GM12864 (cell line): Measurements from ENCODE around the gene SGCD.

Experiments used
- DNase-seq: peaks from one replicate; pipeline ENCODE4 v3.0.0-alpha.2; 2011; ENCODE audit warnings: low read depth
- H3K4me3 ChIP-seq: 2 replicates; pipeline ENCODE4 v1.5.1; 2011; ENCODE audit warnings: mild to moderate bottlenecking, low read depth, low read length, control low read depth
- TF ChIP-seq, protein P1 (sequence below): IDR thresholded peaks from 2 replicates; pipeline ENCODE4 v1.5.1; 2011; ENCODE audit warnings: low read depth, mild to moderate bottlenecking, moderate library complexity, low read length, control low read depth, inconsistent platforms; ENCODE audit errors: missing control alignments

Gene SGCD

GRCh38 chr5:156459812-156460385, 132.9 kb downstream of the SGCD start:
- DNase-seq = no peak
- H3K4me3 ChIP-seq = no peak overlapping the region
- TF ChIP-seq, protein P1, sequence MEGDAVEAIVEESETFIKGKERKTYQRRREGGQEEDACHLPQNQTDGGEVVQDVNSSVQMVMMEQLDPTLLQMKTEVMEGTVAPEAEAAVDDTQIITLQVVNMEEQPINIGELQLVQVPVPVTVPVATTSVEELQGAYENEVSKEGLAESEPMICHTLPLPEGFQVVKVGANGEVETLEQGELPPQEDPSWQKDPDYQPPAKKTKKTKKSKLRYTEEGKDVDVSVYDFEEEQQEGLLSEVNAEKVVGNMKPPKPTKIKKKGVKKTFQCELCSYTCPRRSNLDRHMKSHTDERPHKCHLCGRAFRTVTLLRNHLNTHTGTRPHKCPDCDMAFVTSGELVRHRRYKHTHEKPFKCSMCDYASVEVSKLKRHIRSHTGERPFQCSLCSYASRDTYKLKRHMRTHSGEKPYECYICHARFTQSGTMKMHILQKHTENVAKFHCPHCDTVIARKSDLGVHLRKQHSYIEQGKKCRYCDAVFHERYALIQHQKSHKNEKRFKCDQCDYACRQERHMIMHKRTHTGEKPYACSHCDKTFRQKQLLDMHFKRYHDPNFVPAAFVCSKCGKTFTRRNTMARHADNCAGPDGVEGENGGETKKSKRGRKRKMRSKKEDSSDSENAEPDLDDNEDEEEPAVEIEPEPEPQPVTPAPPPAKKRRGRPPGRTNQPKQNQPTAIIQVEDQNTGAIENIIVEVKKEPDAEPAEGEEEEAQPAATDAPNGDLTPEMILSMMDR = no peak

DNA sequence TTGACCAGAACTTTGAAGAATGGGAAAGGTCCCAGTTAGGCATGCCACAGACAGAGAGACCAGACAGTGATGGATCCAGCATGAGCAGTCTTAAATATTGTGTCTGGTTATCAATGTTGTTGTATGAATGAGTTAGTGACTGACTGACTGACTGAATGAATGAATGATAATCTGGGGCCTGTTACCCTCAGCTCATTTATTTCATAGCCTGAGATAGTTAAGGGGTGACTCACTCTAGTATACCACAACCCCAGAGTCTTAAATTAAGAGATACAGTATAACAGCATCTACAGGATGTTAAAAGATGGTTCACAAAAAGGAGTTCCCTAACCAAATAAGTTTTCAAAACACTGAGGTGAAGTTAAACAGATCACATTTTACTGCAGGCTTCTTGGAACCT, 133.5 kb downstream of the SGCD start:
- no peak for DNase-seq
- TF ChIP-seq, protein P1 = no peak
- no peak overlapping the region for H3K4me3 ChIP-seq

- TF ChIP-seq, protein P1 = no peak
- DNase-seq = no peak
These were observed 139.9 kb downstream of the SGCD start for GRCh38 chr5:156466871-156467270.

DNA sequence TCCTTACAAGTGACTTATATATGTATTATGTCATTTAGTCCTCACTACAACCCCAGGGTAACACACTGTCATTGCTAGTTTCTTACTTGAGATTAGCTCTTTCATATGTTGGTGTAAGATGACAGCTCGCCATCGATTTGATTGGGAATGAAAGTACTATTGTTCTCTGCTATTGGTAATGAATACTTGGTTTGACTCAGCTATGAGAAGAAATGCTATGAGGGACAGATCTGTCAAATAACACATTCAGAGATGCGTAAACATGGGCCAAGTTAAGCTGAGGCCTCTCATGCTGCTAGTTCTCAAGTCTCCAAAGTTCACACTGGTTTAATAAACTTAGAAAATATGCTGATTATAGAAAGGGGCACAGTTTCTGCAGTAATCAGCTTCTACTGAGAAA, 142.7 kb downstream of the SGCD start:
- H3K4me3 ChIP-seq = no peak overlapping the region
- TF ChIP-seq, protein P1 = no peak
- no peak for DNase-seq

More at GRCh38 chr5:156466871-156467270, 139.9 kb downstream of the SGCD start:
- H3K4me3 ChIP-seq = no peak overlapping the region

- DNase-seq = no peak
- TF ChIP-seq, protein P1 = no peak
- no peak overlapping the region for H3K4me3 ChIP-seq
These were observed 144.9 kb downstream of the SGCD start for GRCh38 chr5:156471893-156472292.

- DNase-seq = no peak
- TF ChIP-seq, protein P1 = no peak
- H3K4me3 ChIP-seq = no peak overlapping the region
These were observed 146.4 kb downstream of the SGCD start for GRCh38 chr5:156473269-156473908.

- TF ChIP-seq, protein P1 = no peak
- no peak for DNase-seq
- no peak overlapping the region for H3K4me3 ChIP-seq
These were observed 147.3 kb downstream of the SGCD start for GRCh38 chr5:156474251-156474650.
